GM21717 (cell line): ENCODE results near the gene CTDSPL.

Experiments used
- ATAC-seq: cut with Tn5 transposase; IDR thresholded peaks from one replicate; pipeline ENCODE4 v1.9.1; 2021; ENCODE audit warnings: mild to moderate bottlenecking, moderate library complexity; ENCODE audit not compliant: unreplicated experiment

The CTDSPL gene

GRCh38 chr3:38015485-38015884 lies 153.8 kb downstream of the CTDSPL start:
- ATAC-seq: no peak

GRCh38 chr3:38015984-38016383 lies 154.3 kb downstream of the CTDSPL start:
- no peak for ATAC-seq

- no peak for ATAC-seq
Measured at GRCh38 chr3:38016410-38016809, 154.7 kb downstream of the CTDSPL start.

- no peak for ATAC-seq
Measured at GRCh38 chr3:38016847-38017444, 155.3 kb downstream of the CTDSPL start.

- no peak for ATAC-seq
Measured at GRCh38 chr3:38017445-38018295, 156.0 kb downstream of the CTDSPL start.

GRCh38 chr3:38018296-38019266 lies 156.9 kb downstream of the CTDSPL start:
- no peak for ATAC-seq

- ATAC-seq: no peak
Measured at GRCh38 chr3:38019658-38020341, 158.1 kb downstream of the CTDSPL start.

- no peak for ATAC-seq
Measured at GRCh38 chr3:38020342-38020726, 158.7 kb downstream of the CTDSPL start.

GRCh38 chr3:38021196-38021595 lies 159.5 kb downstream of the CTDSPL start:
- no peak for ATAC-seq

- no peak for ATAC-seq
Measured at GRCh38 chr3:38022301-38022700, 160.6 kb downstream of the CTDSPL start.

- no peak for ATAC-seq
Measured at GRCh38 chr3:38022896-38023709, 161.4 kb downstream of the CTDSPL start.

- ATAC-seq: no peak
Measured at GRCh38 chr3:38026856-38027255, 165.2 kb downstream of the CTDSPL start.

GRCh38 chr3:38027466-38028465 lies 166.1 kb downstream of the CTDSPL start:
- ATAC-seq: no peak

- no peak for ATAC-seq
Measured at GRCh38 chr3:38028621-38029361, 167.1 kb downstream of the CTDSPL start.

- no peak for ATAC-seq
Measured at GRCh38 chr3:38029400-38030125, 167.9 kb downstream of the CTDSPL start, which contains the start of gene PLCD1. Gene PLCD1, minus strand, starts transcription at chr3:38029642. Its CDS starts 103 bp downstream, at chr3:38029539.

GRCh38 chr3:38030126-38031021 lies 168.7 kb downstream of the CTDSPL start:
- no peak for ATAC-seq
